ENCODE data around the gene DCTN4. TPM values are rescaled to one million over a fixed set of nuclear protein-coding genes. Genes with fewer than 3 reads are reported as not detected.

The DCTN4 gene
- total RNA-seq, 1 experiment from 2014 or later = 67.6 TPM

DNA sequence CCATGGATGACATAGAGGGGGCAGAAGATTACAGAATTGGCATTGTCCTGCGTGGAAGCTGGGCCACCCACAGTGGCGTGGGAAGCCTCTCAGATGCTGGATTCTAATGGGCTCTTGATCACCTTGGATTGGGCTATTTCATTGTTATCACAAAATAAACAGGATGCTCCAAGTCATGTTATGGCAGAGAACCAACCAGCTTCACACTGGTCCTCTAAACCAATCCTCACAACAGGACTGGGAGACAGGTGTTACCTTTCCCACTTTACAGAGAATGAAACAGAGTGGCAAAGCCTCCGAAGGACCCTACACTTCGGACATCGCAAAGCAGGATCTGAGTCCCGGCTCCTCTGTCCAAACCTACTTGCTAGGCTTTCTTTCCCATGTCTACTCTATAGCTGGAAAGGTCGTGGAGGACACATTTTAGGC is 19.3 kb upstream of the DCTN4 start:
- no peak for DNase-seq (ENCODE audit: low spot score)
- Histone ChIP-seq H3K36me3 (ENCODE audit: insufficient read depth, low read length, poor library complexity, severe bottlenecking) (no peaks in the 10 kb centered on the region), H3K27me3 (replicated peaks; ENCODE audit: insufficient read depth, low read depth, low read length, poor library complexity) (no peaks in the 10 kb centered on the region), H3K4me3 (ENCODE audit: low read depth, low read length, poor library complexity, severe bottlenecking) (peak overlapping the region; percentile 68), H3K4me1 (ENCODE audit: insufficient read depth, low read length, poor library complexity, severe bottlenecking) (peaks cover 46% of the 10 kb centered on the region), H3K9me3 (ENCODE audit: low read depth, low read length, poor library complexity, severe bottlenecking) (no peaks in the 10 kb centered on the region), H3K27ac (ENCODE audit: low read depth, low read length, poor library complexity, severe bottlenecking) (peak overlapping the region; percentile 61)
- intact Hi-C loops (cut with micrococcal nuclease; ENCODE audit: unreplicated experiment) = no loop called here
- ChIA-PET POLR2A (ENCODE audit: low non-redundant PET) (no interaction called here), CTCF (no interaction called here)
- TF ChIP-seq EZH2 (IDR thresholded peaks at IDR 0.05; ENCODE audit: borderline replicate concordance, low read depth, low read length, poor library complexity, severe bottlenecking) = no peak
- TF ChIP-seq, protein P1, sequence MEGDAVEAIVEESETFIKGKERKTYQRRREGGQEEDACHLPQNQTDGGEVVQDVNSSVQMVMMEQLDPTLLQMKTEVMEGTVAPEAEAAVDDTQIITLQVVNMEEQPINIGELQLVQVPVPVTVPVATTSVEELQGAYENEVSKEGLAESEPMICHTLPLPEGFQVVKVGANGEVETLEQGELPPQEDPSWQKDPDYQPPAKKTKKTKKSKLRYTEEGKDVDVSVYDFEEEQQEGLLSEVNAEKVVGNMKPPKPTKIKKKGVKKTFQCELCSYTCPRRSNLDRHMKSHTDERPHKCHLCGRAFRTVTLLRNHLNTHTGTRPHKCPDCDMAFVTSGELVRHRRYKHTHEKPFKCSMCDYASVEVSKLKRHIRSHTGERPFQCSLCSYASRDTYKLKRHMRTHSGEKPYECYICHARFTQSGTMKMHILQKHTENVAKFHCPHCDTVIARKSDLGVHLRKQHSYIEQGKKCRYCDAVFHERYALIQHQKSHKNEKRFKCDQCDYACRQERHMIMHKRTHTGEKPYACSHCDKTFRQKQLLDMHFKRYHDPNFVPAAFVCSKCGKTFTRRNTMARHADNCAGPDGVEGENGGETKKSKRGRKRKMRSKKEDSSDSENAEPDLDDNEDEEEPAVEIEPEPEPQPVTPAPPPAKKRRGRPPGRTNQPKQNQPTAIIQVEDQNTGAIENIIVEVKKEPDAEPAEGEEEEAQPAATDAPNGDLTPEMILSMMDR (conservative IDR thresholded peaks at IDR 0.05; ENCODE audit: low read depth, low read length) = no peak
- BruUV-seq (replicated peaks) = no TSS peak

DNA sequence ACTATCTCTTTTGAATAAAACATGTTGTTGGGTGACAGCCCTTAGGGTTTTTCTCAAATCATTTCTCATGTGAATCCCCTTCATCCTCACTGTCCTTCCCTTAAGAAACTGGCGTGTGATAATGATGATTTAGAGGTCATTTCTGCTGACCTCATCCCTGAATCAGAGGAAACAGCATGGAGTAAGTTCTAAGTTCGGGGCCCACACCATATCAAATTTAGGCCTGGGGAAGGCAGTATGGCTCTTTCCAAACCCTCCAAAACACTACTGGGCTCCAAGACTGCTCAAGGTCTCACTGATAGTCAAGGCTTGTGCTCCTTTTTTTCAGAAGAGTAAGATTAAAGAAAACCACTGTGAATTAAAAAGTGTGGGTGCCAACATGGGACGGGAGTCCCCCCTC is 18.9 kb upstream of the DCTN4 start:
- ChIA-PET POLR2A (ENCODE audit: low non-redundant PET) (no interaction called here), CTCF (no interaction called here)
- DNase-seq (ENCODE audit: low spot score) = no peak
- Histone ChIP-seq H3K4me1 (ENCODE audit: insufficient read depth, low read length, poor library complexity, severe bottlenecking) (peaks cover 42% of the 10 kb centered on the region), H3K4me3 (ENCODE audit: low read depth, low read length, poor library complexity, severe bottlenecking) (no peak overlapping the region), H3K27me3 (replicated peaks; ENCODE audit: insufficient read depth, low read depth, low read length, poor library complexity) (no peaks in the 10 kb centered on the region), H3K9me3 (ENCODE audit: low read depth, low read length, poor library complexity, severe bottlenecking) (no peaks in the 10 kb centered on the region), H3K27ac (ENCODE audit: low read depth, low read length, poor library complexity, severe bottlenecking) (no peak overlapping the region), H3K36me3 (ENCODE audit: insufficient read depth, low read length, poor library complexity, severe bottlenecking) (no peaks in the 10 kb centered on the region)
- intact Hi-C loops (cut with micrococcal nuclease; ENCODE audit: unreplicated experiment) = no loop called here
- TF ChIP-seq EZH2 (IDR thresholded peaks at IDR 0.05; ENCODE audit: borderline replicate concordance, low read depth, low read length, poor library complexity, severe bottlenecking) = no peak
- TF ChIP-seq, protein P1 (conservative IDR thresholded peaks at IDR 0.05; ENCODE audit: low read depth, low read length) = no peak
- BruUV-seq (replicated peaks) = no TSS peak

DNA sequence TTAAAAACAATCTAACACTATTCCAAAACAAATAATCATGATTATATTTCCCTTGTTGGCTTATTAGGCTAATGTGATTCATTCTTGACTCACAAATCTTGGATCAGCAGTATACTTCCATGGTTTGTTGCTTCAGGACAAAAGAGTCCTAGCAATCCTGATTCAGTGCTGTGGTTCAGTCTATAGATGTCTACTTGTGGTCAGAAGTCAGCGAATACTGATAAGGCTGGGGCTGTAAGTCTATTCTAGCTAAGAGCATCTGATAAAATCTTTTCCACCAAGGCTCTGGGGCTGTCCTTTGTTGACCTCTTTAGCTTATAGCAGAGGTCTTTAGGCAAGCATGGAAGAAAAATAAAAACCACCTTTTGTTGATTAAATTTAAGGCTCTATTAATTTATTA is 15.3 kb upstream of the DCTN4 start:
- TF ChIP-seq EZH2 (IDR thresholded peaks at IDR 0.05; ENCODE audit: borderline replicate concordance, low read depth, low read length, poor library complexity, severe bottlenecking) = no peak
- no peaks in the 10 kb centered on the region for H3K36me3 ChIP-seq (ENCODE audit: insufficient read depth, low read length, poor library complexity, severe bottlenecking)
- no peak overlapping the region for H3K4me3 ChIP-seq (ENCODE audit: low read depth, low read length, poor library complexity, severe bottlenecking)
- CTCF ChIA-PET = no interaction called here
- no peaks in the 10 kb centered on the region for H3K9me3 ChIP-seq (ENCODE audit: low read depth, low read length, poor library complexity, severe bottlenecking)
- intact Hi-C loops (cut with micrococcal nuclease; ENCODE audit: unreplicated experiment) = no loop called here
- no peak for DNase-seq (ENCODE audit: low spot score)
- H3K27ac ChIP-seq (ENCODE audit: low read depth, low read length, poor library complexity, severe bottlenecking) = no peak overlapping the region
- H3K27me3 ChIP-seq (replicated peaks; ENCODE audit: insufficient read depth, low read depth, low read length, poor library complexity) = no peaks in the 10 kb centered on the region
- H3K4me1 ChIP-seq (ENCODE audit: insufficient read depth, low read length, poor library complexity, severe bottlenecking) = peaks cover 9% of the 10 kb centered on the region
- BruUV-seq (replicated peaks) = no TSS peak
- POLR2A ChIA-PET (ENCODE audit: low non-redundant PET) = no interaction called here

DNA sequence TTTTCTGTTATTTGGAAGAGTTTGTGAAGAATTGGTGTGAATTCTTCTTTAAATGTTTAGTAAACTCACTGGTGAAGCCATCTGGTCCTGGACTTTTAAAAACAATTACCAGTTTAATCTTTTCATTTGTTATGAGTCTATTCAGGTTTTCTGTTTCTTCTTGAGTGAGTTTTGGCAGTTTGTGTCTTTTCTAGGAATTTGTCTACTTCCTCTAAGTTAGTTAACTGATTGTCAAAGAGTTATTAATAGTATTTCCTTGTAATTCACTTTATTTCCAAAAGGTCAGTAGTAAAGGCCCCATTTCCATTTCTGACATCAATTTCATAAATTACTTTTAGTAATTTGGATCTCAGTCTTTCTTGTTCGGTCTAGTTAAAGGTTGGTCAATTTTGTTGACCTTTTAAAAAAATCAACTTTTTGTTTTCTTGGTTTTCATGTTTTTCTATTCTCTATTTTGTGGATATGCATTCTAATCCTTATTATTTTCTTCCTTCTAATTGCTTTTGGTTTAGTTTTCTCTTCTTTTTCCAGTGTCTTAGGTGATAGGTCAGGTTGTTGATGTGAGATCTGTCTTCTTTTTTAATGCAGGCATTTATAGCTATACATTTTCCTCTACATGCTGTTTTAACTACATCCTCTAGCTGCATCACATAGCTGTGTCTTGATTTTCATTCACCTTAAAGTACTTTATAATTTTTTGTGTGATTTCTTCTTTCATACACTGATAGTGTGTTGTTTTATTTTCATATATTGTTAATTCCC is 12.4 kb upstream of the DCTN4 start:
- Histone ChIP-seq H3K4me1 (ENCODE audit: insufficient read depth, low read length, poor library complexity, severe bottlenecking) (no peaks in the 10 kb centered on the region), H3K36me3 (ENCODE audit: insufficient read depth, low read length, poor library complexity, severe bottlenecking) (no peaks in the 10 kb centered on the region), H3K27ac (ENCODE audit: low read depth, low read length, poor library complexity, severe bottlenecking) (no peak overlapping the region), H3K4me3 (ENCODE audit: low read depth, low read length, poor library complexity, severe bottlenecking) (no peak overlapping the region), H3K27me3 (replicated peaks; ENCODE audit: insufficient read depth, low read depth, low read length, poor library complexity) (no peaks in the 10 kb centered on the region), H3K9me3 (ENCODE audit: low read depth, low read length, poor library complexity, severe bottlenecking) (no peaks in the 10 kb centered on the region)
- intact Hi-C loops (cut with micrococcal nuclease; ENCODE audit: unreplicated experiment) = no loop called here
- DNase-seq (ENCODE audit: low spot score) = no peak
- POLR2A ChIA-PET (ENCODE audit: low non-redundant PET) = no interaction called here
- no TSS peak for BruUV-seq (replicated peaks)
- CTCF ChIA-PET = no interaction called here
- TF ChIP-seq EZH2 (IDR thresholded peaks at IDR 0.05; ENCODE audit: borderline replicate concordance, low read depth, low read length, poor library complexity, severe bottlenecking) = no peak
- TF ChIP-seq, protein P1 (conservative IDR thresholded peaks at IDR 0.05; ENCODE audit: low read depth, low read length) = no peak

Data from A673 (cell line).